ENCODE data around the gene EXOC1L.

GRCh38 chr4:55866290-55866907, 46.8 kb downstream of the EXOC1L start:
- TF ChIP-seq NFRKB (IDR thresholded peaks at IDR 0.05) (no peak), HDGF (IDR thresholded peaks at IDR 0.05; ENCODE audit: borderline replicate concordance) (no peak), ELF4 (IDR thresholded peaks at IDR 0.05) (no peak), SP1 (IDR thresholded peaks at IDR 0.05) (no peak), FOXK2 (IDR thresholded peaks at IDR 0.05) (no peak), TARDBP (IDR thresholded peaks at IDR 0.05) (no peak), ZNF384 (IDR thresholded peaks at IDR 0.05) (no peak), BHLHE40 (IDR thresholded peaks at IDR 0.05; ENCODE audit: borderline replicate concordance) (no peak)

Measured in HEK293T (cell line).